LHCN-M2 (cell line): ENCODE measurements around the gene EGR1. TPM values are rescaled to one million over a fixed set of nuclear protein-coding genes. Genes with fewer than 3 reads are reported as not detected.

Experiments used
- DNase-seq: peaks from one replicate; pipeline ENCODE4 v3.0.0-alpha.2; 2012; ENCODE audit warnings: low read depth
- total RNA-seq: library from RNA; depleted of rRNA; stranded (reverse); fragments of >200 nt; gene quantifications from 2 replicates; pipeline ENCODE4 v1.2.3, GENCODE V29; 2014

Gene EGR1
- total RNA-seq, 1 experiment from 2014 or later, result 7.2 TPM

DNA sequence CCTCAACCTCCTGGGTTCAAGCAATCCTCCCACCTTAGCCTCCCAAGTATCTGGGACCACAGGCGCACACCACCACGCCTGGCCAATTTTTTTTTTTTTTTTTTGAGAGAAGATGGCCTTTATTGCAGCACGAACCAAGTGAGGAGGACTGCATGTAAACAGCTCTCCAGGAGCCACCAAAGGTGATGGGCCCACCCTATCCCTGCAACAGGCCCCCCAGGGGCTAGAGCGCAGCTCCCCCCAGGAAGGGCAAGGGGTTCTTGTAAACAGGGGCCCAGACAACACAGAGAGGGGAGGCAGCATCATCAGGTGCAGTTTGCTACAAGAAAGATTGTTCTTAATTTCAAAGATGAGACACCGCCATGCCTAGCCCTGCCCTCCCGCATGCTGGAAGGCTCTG, 12.6 kb upstream of the EGR1 start:
- DNase-seq, result no peak

DNA sequence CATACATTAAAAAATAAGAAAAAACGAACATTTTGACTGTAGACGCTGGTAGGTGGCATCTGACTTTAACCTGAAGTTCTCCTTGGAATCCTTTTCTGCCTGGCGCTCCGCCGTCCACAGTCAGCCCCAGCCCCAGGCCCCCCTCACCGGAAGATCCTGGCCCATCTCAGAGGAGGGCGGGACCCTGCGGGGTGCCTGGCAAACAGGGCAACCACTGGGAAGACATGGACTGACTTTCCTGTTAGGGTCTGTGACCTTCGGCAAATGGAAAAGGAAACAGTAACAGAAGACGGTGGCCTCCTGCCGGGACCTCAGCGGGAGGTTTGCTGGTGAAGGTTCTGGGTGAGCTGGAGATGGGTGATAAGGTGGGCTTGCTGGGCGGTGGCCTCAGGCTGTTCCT, 11.7 kb upstream of the EGR1 start:
- no peak for DNase-seq

DNA sequence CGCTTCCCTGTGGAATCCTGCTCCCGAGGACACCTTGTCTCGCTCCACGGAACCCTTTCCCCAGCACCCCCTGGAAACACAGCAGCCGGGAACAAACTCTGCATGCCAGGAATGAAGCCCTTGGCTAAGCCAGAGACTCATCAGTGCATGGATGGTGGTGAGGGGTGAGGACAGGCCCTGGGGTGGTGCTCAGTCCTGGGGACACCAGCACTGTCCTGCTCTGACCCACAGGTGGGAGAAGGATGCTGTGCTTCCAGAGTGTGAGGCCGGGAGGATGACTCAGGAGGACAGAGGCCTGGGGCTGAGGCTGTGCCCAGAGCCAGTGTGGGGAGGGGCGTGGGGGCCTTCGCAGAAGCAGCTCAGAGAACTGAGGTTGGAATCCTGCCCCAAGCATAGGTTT, 11.2 kb upstream of the EGR1 start:
- DNase-seq, result no peak

DNA sequence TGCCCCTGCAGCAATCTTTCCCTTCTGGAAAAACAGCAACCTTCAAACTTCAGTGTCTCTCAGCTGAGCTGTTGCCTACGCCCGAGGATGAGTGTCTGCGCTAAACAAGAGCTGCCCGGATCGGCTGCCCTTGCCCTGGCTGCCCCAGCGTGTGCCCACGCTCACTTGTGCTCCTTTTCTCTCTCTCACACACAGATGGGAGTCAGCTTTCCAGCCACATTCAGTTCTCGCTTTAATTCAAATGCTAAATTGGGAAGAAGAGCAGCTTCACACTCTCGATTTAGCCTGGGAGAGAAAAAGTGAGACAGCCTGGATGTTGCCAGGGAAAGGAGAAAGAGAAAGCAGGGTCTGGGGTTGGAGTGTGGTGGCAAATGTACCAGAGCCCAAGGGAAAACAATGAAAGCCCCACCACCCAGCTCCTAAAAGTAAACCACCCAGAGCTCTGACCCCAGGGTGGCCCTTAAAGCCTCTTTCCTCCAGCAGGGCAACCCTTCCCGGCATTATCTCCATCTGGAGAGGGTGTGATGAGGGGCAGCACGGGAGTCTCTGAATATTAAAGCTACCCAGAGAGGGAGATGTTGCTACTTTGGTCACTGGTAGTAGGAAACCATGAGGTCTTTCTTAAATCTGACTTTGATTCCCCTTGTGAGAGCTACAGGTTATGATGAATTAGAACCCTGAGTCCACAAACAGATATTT, 9.9 kb upstream of the EGR1 start:
- DNase-seq, result no peak

DNA sequence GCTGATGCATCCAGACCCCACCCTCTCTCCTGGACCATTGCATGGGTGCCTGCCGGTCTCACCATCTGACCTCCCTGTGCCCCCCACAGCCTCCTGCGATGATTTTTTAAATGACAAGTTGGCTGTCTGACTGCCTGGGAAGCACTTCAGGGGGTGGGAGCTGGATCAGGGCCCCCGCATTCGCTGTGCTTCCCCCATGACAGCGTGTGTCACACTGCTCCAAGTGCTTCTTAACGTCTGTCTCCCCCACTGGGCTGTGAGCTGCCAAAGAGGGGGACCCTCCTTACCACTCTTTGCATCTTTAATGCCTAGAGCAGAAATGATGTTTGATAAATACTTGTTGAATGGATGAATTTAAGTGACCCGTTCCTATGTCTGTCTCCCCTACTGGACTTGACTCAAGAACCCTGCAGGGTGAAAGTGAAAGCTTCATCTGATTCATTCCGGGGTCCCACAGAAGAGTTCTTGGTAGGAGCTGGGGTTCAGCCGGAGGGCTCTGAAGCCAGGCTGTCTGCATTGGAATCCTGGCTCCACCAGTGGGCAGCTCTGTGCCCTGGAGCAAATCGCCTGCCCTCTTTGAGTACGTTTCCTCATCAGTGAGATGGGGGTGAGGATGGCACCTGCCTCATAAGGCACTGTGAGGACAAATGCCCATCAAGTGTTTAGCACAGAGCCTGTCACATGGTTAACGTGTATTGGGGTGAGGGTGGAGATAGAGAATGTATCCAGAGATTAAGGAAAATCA, 7.6 kb upstream of the EGR1 start:
- DNase-seq, result no peak

DNA sequence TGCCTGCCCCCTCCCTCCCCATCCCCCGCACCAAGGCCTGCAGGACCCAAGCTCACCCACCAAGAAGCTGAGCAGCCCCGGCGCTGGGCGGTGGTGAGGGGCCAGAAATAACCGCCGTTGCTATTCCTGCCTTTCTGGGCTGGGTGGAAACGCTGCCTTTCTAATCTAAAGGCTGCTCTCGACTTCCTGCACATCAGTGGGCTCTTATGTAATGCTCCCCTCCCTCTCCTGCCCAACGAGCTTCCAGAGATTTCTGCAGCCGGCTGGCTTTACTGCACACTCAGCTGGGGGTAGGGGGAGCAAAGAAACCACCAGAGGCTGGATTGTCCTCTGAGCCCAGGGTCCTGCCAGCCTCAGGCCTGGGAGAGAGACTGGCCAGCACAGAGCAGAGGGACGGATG, 6.9 kb upstream of the EGR1 start:
- no peak for DNase-seq

DNA sequence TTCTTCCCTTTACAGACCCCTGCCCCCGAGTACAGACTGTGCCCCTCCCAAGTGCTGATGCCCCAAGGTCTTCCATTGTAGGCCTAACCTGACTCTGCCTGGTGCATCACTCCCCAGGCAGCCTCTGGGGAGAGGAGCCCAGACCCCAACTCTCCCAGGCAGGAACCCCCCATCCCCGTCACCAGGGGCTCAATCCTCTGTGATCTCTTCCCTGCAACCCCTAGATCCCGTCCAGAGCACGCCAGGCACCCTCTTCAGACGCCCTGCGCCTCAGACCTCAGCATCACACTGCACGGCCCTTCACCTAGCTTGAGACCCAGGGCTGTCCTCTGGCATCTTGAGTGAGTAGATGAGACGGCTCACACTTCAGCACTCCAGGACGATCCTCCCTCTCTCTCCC, 6.4 kb upstream of the EGR1 start:
- DNase-seq, result no peak

GRCh38 chr5:138459311-138459933, 5.9 kb upstream of the EGR1 start:
- DNase-seq, result no peak

GRCh38 chr5:138460032-138460693, 5.1 kb upstream of the EGR1 start:
- DNase-seq, result no peak

GRCh38 chr5:138461343-138462125, 3.7 kb upstream of the EGR1 start:
- peak; percentile 70 for DNase-seq

GRCh38 chr5:138463419-138464007, 1.8 kb upstream of the EGR1 start:
- DNase-seq, result peak; percentile 29

DNA sequence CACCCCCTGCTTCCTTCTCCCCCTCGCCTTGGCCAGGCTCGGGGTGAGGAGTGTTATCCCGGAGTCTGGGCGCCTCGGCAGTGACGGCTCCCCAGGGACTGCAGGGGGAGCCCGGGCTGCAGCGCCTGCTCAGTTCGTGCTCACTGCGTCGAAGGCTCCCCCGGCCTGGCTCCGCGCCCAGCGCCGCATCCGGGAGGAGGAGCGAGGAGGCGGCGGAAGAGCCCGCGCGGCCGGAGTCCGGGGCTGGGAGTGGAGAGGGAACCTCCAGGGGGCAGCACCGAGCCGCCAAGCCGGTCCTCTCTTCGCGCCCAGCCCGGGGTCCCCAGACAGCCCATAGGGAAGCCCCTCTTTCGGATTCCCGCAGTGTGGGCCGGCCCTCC, 1.3 kb upstream of the EGR1 start:
- peak; percentile 94 for DNase-seq

GRCh38 chr5:138464388-138465260, 655 bp upstream of the EGR1 start:
- DNase-seq, result peak; percentile 99

GRCh38 chr5:138466125-138466899, 1.0 kb downstream of the EGR1 start:
- DNase-seq, result no peak

- DNase-seq, result no peak
Observed at GRCh38 chr5:138466900-138467710, 1.8 kb downstream of the EGR1 start.

DNA sequence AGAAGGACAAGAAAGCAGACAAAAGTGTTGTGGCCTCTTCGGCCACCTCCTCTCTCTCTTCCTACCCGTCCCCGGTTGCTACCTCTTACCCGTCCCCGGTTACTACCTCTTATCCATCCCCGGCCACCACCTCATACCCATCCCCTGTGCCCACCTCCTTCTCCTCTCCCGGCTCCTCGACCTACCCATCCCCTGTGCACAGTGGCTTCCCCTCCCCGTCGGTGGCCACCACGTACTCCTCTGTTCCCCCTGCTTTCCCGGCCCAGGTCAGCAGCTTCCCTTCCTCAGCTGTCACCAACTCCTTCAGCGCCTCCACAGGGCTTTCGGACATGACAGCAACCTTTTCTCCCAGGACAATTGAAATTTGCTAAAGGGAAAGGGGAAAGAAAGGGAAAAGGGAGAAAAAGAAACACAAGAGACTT, 2.4 kb downstream of the EGR1 start:
- DNase-seq, result no peak

DNA sequence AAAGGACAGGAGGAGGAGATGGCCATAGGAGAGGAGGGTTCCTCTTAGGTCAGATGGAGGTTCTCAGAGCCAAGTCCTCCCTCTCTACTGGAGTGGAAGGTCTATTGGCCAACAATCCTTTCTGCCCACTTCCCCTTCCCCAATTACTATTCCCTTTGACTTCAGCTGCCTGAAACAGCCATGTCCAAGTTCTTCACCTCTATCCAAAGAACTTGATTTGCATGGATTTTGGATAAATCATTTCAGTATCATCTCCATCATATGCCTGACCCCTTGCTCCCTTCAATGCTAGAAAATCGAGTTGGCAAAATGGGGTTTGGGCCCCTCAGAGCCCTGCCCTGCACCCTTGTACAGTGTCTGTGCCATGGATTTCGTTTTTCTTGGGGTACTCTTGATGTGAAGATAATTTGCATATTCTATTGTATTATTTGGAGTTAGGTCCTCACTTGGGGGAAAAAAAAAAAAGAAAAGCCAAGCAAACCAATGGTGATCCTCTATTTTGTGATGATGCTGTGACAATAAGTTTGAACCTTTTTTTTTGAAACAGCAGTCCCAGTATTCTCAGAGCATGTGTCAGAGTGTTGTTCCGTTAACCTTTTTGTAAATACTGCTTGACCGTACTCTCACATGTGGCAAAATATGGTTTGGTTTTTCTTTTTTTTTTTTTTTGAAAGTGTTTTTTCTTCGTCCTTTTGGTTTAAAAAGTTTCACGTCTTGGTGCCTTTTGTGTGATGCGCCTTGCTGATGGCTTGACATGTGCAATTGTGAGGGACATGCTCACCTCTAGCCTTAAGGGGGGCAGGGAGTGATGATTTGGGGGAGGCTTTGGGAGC, 3.1 kb downstream of the EGR1 start:
- no peak for DNase-seq
